Daoy (cell line): ENCODE data around the gene TSC22D3. TPM values are rescaled to one million over a fixed set of nuclear protein-coding genes. Genes with fewer than 3 reads are reported as not detected.

Experiments used
- total RNA-seq: library from RNA; depleted of rRNA; stranded (reverse); fragments of >200 nt; shearing (Covaris generic); gene quantifications from 2 replicates; pipeline ENCODE4 v1.2.3, GENCODE V29; 2014; rRNA removed

The TSC22D3 gene
- total RNA-seq, 1 experiment from 2014 or later, result 14.0 TPM

Other genes with a start within 250 kb of the TSC22D3 start
- gene PRPS1, start 147.3 kb downstream of the TSC22D3 start, total RNA-seq, result 79.3 and 83.1 TPM in 2 replicates
- not detected in 2 replicates for gene NCBP2L, start 1.9 kb upstream of the TSC22D3 start, total RNA-seq
- gene MID2, start 50.1 kb upstream of the TSC22D3 start, total RNA-seq, result 3.4 and 7.3 TPM in 2 replicates
- not detected in 2 replicates for gene TEX13B, start 206.6 kb upstream of the TSC22D3 start, total RNA-seq